HepG2 (cell line): ENCODE results near the gene MAN1B1. TPM values are rescaled to one million over a fixed set of nuclear protein-coding genes. Genes with fewer than 3 reads are reported as not detected.

Experiments used
- ETS1 ChIP-seq: sonication (generic); formaldehyde crosslinking; IDR thresholded peaks from 2 replicates; pipeline ENCODE4 v1.4.0; 2020; ENCODE audit warnings: missing genetic modification reagents
- FOXA3 ChIP-seq: IDR thresholded peaks from 2 replicates; pipeline ENCODE4 v1.6.1; 2016; ENCODE audit warnings: missing genetic modification reagents, missing compliant biosample characterization
- IKZF4 ChIP-seq: sonication (generic); formaldehyde crosslinking; IDR thresholded peaks from 2 replicates; pipeline ENCODE4 v1.5.1; 2020; ENCODE audit warnings: borderline replicate concordance, mild to moderate bottlenecking, low read depth, missing genetic modification reagents; ENCODE audit errors: not compliant biosample characterization
- SMAD1 ChIP-seq: sonication (generic); formaldehyde crosslinking; IDR thresholded peaks from 2 replicates; pipeline ENCODE4 v1.4.0; 2020; ENCODE audit warnings: missing genetic modification reagents, low read depth, mild to moderate bottlenecking, borderline replicate concordance
- THAP9 ChIP-seq: sonication (generic); formaldehyde crosslinking; IDR thresholded peaks from 2 replicates; pipeline ENCODE4; 2020; ENCODE audit warnings: missing genetic modification reagents, mild to moderate bottlenecking, borderline replicate concordance
- XBP1 ChIP-seq: sonication (generic); formaldehyde crosslinking; IDR thresholded peaks from 2 replicates; pipeline ENCODE4 v1.5.0; 2020; ENCODE audit warnings: missing genetic modification reagents
- ZBTB25 ChIP-seq: IDR thresholded peaks from 2 replicates; pipeline ENCODE4 v1.6.1; 2018; ENCODE audit warnings: missing genetic modification reagents
- ZNF256 ChIP-seq: sonication (generic); formaldehyde crosslinking; conservative IDR thresholded peaks from 2 replicates; pipeline ENCODE4 v1.4.0; 2020; ENCODE audit warnings: missing genetic modification reagents
- ZNF296 ChIP-seq: sonication (generic); formaldehyde crosslinking; conservative IDR thresholded peaks from 2 replicates; pipeline ENCODE4 v1.5.0; 2020; ENCODE audit warnings: mild to moderate bottlenecking, missing genetic modification reagents
- ZNF382 ChIP-seq: sonication (generic); formaldehyde crosslinking; IDR thresholded peaks from 2 replicates; pipeline ENCODE4 v1.5.0; 2020; ENCODE audit warnings: missing genetic modification reagents, mild to moderate bottlenecking, borderline replicate concordance
- ZNF660 ChIP-seq: sonication (generic); formaldehyde crosslinking; IDR thresholded peaks from 2 replicates; pipeline ENCODE4 v1.5.1; 2020; ENCODE audit warnings: mild to moderate bottlenecking, low read depth, missing genetic modification reagents, borderline replicate concordance
- polyA plus RNA-seq, 8 experiments: library from polyadenylated mRNA; depleted of rRNA in 3 of 8; stranded (reverse) in 7 of 8; unstranded in 1 of 8; fragments of >200 nt; fragmentation: Illumina TruSeq in 4 of 8; extraction: Trizol in 4 of 8; gene quantifications; 2 replicates each; pipeline versions ENCODE4 v1.2.1 to v1.2.3, GENCODE V29; 2011 to 2016; ENCODE audit warnings: low read depth in 4 of 8, missing spikeins in 1 of 8, mixed read lengths in 1 of 8; ENCODE audit not compliant: insufficient read depth in 1 of 8
- total RNA-seq, 5 experiments: library from RNA; depleted of rRNA; stranded (reverse); fragments of >200 nt; fragmentation: Illumina TruSeq; extraction: Trizol; gene quantifications; 2 replicates each; pipeline ENCODE4 v1.2.3, GENCODE V29; 2016; ENCODE audit warnings: low read depth in 1 of 5
- TF ChIP-seq, protein P1 (sequence below): sonication (generic); formaldehyde crosslinking; IDR thresholded peaks from 2 replicates; pipeline ENCODE4 v1.9.0; 2022; ENCODE audit warnings: low read depth, missing genetic modification reagents
- TF ChIP-seq, protein P2 (sequence below): IDR thresholded peaks from 2 replicates; pipeline ENCODE4 v1.6.1; 2012; ENCODE audit warnings: inconsistent platforms
- TF ChIP-seq, protein P3 (sequence below): sonication (generic); formaldehyde crosslinking; IDR thresholded peaks from 2 replicates; pipeline ENCODE4 v1.8.0; 2022; ENCODE audit warnings: mild to moderate bottlenecking, missing genetic modification reagents, moderate library complexity
- TF ChIP-seq, protein P4 (sequence below): sonication (generic); formaldehyde crosslinking; IDR thresholded peaks from 2 replicates; pipeline ENCODE4 v1.5.0; 2020; ENCODE audit warnings: mild to moderate bottlenecking, missing genetic modification reagents

MAN1B1 gene
- total and polyA plus RNA-seq, 2 of the 13 experiments (the other 11 are each of a cell fraction or from before 2014, with no cell fraction given) = 48.9 to 59.5 TPM

- TF ChIP-seq, protein P1, sequence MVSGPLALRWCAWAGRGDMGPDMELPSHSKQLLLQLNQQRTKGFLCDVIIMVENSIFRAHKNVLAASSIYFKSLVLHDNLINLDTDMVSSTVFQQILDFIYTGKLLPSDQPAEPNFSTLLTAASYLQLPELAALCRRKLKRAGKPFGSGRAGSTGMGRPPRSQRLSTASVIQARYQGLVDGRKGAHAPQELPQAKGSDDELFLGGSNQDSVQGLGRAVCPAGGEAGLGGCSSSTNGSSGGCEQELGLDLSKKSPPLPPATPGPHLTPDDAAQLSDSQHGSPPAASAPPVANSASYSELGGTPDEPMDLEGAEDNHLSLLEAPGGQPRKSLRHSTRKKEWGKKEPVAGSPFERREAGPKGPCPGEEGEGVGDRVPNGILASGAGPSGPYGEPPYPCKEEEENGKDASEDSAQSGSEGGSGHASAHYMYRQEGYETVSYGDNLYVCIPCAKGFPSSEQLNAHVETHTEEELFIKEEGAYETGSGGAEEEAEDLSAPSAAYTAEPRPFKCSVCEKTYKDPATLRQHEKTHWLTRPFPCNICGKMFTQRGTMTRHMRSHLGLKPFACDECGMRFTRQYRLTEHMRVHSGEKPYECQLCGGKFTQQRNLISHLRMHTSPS (CRISPR knock-in tag) = no peak
- TF ChIP-seq, protein P2, sequence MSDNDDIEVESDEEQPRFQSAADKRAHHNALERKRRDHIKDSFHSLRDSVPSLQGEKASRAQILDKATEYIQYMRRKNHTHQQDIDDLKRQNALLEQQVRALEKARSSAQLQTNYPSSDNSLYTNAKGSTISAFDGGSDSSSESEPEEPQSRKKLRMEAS = no peak
- TF ChIP-seq IKZF4 (CRISPR knock-in tag) (no peak), ZNF660 (CRISPR knock-in tag) (no peak), THAP9 (CRISPR knock-in tag) (no peak), ZBTB25 (CRISPR knock-in tag) (no peak), ZNF382 (CRISPR knock-in tag) (no peak), ZNF256 (CRISPR knock-in tag) (no peak), FOXA3 (CRISPR knock-in tag) (peak; percentile 73), ETS1 (CRISPR knock-in tag) (no peak), ZNF296 (CRISPR knock-in tag) (no peak), SMAD1 (CRISPR knock-in tag) (no peak), XBP1 (CRISPR knock-in tag) (no peak)
- TF ChIP-seq, protein P3, sequence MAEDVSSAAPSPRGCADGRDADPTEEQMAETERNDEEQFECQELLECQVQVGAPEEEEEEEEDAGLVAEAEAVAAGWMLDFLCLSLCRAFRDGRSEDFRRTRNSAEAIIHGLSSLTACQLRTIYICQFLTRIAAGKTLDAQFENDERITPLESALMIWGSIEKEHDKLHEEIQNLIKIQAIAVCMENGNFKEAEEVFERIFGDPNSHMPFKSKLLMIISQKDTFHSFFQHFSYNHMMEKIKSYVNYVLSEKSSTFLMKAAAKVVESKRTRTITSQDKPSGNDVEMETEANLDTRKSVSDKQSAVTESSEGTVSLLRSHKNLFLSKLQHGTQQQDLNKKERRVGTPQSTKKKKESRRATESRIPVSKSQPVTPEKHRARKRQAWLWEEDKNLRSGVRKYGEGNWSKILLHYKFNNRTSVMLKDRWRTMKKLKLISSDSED = no peak
- TF ChIP-seq, protein P4, sequence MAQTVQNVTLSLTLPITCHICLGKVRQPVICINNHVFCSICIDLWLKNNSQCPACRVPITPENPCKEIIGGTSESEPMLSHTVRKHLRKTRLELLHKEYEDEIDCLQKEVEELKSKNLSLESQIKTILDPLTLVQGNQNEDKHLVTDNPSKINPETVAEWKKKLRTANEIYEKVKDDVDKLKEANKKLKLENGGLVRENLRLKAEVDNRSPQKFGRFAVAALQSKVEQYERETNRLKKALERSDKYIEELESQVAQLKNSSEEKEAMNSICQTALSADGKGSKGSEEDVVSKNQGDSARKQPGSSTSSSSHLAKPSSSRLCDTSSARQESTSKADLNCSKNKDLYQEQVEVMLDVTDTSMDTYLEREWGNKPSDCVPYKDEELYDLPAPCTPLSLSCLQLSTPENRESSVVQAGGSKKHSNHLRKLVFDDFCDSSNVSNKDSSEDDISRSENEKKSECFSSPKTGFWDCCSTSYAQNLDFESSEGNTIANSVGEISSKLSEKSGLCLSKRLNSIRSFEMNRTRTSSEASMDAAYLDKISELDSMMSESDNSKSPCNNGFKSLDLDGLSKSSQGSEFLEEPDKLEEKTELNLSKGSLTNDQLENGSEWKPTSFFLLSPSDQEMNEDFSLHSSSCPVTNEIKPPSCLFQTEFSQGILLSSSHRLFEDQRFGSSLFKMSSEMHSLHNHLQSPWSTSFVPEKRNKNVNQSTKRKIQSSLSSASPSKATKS (CRISPR knock-in tag) = no peak
Measured at GRCh38 chr9:137056739-137057415, 29.9 kb upstream of the MAN1B1 start (continued).
